NCI-H1930 (cell line): ENCODE results near the gene BTBD19.
"Not testable (repeated sequence)": the region's sequence is repeated elsewhere in the genome, so short reads cannot be mapped to it uniquely, and the experiment has no call there.

Experiments used
- DNase-seq, 2 experiments: peaks; one replicate each; lab custom pipeline; 2025; lab: John Stamatoyannopoulos, UW

Gene BTBD19

DNA sequence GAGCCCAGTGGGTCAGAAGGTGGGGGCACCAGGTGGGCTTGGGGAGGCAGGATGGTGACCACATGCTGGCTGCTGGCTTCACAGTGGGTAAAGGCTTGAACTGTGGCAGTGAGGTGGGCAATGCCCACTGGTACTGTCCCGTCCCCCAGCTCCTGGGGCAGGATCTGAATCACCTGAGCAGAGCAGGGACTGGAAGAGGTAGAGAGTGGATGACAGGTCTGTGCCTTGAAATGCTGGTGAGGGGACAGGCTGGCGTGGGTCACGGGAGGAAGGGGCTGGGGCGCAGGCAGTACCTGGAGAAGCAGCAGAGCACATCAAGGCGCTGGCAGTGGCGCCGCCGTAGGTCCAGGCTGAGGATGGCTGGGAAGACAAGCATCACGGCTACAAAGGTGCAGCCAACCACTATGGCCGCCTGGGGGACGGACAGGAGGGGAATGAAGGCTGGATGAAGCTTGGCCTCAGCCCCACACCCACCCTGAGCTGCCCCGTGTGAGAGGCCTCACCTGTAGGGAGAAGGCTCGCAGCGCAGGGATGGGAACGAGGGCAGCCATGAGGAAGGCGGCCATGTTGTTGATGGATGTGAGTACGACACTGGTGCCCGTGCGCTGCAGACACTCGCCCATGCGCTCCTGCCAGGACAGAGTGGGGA, 19.8 kb downstream of the BTBD19 start:
- DNase-seq: no peak

DNA sequence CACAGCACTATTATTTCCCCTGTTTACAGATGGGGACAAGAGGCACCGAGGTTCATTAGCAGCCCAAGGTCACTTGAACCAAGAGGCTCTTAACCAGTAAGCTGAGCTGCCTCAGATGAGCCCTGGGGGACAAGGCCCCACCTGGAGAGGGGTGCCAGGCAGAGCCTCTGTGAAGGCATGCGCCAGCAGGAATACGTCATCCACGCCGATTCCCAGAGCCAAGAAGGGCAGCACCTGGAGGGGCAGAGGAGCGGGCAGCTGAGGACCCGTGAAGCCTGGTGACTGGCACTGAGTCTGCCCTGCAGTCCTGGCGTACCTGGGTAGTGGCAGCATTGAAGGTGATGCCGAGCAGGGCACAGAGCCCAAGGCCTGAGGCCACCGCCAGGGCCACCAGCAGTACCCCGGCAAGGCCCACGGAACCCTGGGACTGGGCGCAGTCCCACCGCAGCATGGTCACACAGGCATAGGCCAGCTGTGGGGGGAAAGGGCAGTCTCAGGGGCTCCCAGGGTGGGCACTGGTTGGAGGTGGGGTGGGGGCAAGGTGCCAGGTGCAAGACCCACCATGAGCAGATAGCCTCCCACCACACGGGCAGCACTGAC, 20.6 kb downstream of the BTBD19 start:
- DNase-seq: no peak

- no peak for DNase-seq
Observed at GRCh38 chr1:44829506-44830384, 21.4 kb downstream of the BTBD19 start.

GRCh38 chr1:44830900-44831304, 22.6 kb downstream of the BTBD19 start:
- no peak for DNase-seq

DNA sequence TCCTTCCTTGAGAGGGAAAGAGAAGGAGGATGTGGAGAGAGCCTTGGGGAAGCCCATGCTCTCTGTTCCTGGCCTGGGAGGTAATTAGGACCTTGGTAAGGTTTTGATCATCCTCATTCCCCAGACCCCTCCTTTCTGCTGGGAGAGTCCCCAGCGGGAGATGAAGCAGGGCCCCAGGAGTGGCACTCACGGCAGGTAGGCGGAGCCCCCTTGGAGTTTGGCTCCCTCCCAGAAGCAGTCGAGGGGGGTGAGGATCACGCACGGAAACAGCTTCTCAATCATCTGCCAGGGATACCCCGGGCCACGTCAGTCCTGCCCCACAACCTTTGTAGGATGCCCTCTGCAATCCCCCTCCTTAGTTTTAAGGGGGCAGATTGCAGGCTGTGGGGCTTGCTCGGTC, 23.2 kb downstream of the BTBD19 start:
- no peak for DNase-seq

GRCh38 chr1:44832056-44832705, 23.9 kb downstream of the BTBD19 start:
- no peak for DNase-seq

DNA sequence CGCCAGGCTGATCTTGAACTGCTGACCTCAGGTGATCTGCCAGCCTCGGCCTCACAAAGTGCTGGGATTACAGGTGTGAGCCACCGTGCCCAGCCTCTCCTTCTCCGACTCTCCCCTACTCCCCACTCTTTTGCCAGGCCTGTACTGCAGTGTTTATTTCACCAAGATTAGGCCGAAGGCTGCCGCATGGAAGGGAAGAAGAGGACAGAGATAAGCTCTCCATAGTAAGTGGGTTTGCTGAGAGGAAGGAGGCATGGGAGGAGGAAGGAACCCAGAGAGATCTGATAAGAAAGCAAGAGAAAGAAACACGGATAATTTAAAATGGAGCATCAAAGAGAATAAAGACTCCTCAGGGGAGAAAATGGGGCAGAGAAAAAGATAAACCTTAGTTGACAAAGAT, 26.0 kb downstream of the BTBD19 start:
- DNase-seq: no peak

- peak in 1 of 2 experiments; percentile 27 for DNase-seq
Observed at GRCh38 chr1:44835738-44836675, 27.7 kb downstream of the BTBD19 start.

GRCh38 chr1:44838294-44838693, 30.0 kb downstream of the BTBD19 start:
- DNase-seq: not testable (repeated sequence)

GRCh38 chr1:44839576-44839975, 31.3 kb downstream of the BTBD19 start:
- no peak for DNase-seq

DNA sequence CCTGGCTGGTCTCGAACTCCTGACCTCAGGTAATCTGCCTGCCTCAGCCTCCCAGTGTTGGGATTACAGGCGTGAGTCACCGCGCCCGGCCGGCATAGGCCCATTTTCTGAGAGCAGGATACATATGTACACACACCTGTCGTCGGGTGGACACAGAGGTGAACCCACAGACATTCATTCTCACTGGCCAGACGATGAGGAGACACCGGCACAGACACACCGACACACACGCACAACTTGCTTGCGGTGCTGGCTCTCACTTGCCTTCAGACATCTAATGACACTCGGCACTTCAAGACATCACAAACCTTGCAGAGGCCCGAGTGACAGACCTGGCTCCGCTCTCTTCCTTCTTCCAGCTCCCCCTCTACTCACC, 34.2 kb downstream of the BTBD19 start:
- no peak for DNase-seq

GRCh38 chr1:44842862-44843655, 34.7 kb downstream of the BTBD19 start, which contains the start of gene PTCH2:
Gene PTCH2, minus strand, starts transcription at chr1:44843253. Its CDS starts 321 bp downstream, at chr1:44842932.
- DNase-seq: peak; percentile 71 to 81

DNA sequence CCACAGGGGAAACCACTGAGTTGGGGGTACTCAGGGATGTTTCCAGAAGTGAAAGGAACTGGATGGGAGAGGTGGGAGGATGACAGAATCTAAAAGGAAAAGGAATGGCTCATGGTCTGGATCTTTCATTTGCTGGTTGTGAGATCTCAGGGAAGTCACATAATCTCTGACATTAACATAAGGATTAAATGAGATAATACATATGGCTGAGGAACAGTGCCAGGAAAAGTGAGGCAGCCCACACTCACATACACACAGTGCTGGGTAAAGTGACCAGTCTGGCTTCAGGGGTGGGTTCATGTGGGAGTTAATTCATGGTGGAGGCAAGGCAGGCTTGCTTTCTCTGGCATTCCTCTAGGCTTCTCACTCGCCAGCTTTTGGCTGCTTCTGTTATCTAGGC, 38.7 kb downstream of the BTBD19 start:
- DNase-seq: no peak

DNA sequence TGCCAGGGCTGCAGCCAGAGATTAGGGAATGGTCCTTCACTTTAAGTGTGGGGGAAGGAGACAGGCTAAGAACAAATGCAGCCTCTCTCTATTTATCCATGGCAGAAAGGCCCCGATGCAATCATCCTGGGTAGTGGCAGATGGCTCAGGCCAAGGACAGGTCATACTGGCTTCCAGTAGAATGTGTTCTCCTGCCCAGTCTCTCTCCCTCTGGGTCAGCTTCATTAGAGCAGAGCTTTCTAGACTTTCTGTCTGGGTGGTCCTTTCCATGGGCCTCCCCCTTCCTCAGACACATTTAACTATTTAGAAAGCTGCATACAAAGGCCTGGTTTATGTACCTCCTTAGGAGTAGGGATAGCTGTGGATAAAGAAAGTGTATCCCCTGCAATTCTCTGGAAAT, 39.5 kb downstream of the BTBD19 start:
- DNase-seq: no peak

- no peak for DNase-seq
Observed at GRCh38 chr1:44848456-44849181, 40.3 kb downstream of the BTBD19 start.

GRCh38 chr1:44849575-44850132, 41.3 kb downstream of the BTBD19 start:
- no peak for DNase-seq

GRCh38 chr1:44851308-44851707, 43.0 kb downstream of the BTBD19 start:
- DNase-seq: no peak

DNA sequence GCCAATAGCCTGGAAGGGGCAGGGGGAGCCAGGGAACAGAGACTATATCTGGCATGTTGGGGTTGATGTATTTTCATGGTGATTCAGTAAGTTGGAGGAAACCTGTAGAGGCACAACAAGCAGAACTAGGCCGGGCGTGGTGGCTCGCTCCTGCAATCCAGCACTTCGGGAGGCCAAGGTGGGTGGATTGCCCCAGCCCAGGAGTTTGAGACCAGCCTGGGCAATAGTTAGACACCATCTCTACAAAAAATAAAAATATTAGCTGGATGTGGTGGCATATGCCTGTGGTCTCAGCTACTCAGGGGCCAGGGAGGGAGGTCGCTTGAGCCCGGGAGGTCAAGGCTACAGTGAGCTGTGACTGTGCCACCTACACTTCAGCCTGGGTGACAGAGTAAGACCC, 44.9 kb downstream of the BTBD19 start:
- no peak for DNase-seq

GRCh38 chr1:44854970-44855369, 46.6 kb downstream of the BTBD19 start:
- no peak for DNase-seq
